Activated CD8-positive, alpha-beta memory T cell treated with anti-CD3 and anti-CD28 coated beads for 4 hours (primary cell): ENCODE data around the gene UBE2M.
"Not testable (repeated sequence)": the region's sequence is repeated elsewhere in the genome, so short reads cannot be mapped to it uniquely, and the experiment has no call there.

Experiments
- DNase-seq, 2 donors: peaks; one replicate each; pipeline ENCODE4 v3.0.0-alpha.2; 2020; ENCODE audit warnings: low read depth in 2 of 2

Gene UBE2M

DNA sequence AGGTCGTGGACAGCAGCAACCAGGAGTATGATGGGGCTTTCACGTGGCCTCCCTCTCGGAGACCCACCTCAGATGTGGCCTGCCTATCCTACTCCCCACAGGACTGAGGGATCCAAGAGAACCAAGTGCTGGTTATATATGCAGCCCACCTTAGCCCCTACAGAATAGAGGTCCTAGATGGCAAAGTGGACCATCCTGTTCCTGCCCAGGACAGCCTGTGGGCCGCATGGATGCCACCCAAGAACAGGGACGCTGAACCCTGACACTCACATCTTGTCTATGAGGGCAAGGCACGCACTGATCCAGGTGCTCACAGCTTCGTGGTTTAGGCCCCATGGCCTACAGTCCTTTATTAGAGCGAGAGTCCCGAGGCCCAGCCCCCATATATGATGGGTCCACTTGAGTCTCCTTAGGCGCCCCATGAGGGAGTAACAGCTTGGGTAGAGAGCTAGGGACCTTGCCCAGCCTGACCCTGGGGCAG lies 45.2 kb downstream of the UBE2M start:
- DNase-seq = no peak

- no peak for DNase-seq
These were observed 46.8 kb downstream of the UBE2M start, which contains the start of gene SLC27A5 for GRCh38 chr19:58511353-58512208. TSS of gene SLC27A5 (minus strand) at chr19:58511992. CDS start at chr19:58511955, 37 bp downstream.

- DNase-seq = no peak
These were observed 48.1 kb downstream of the UBE2M start for GRCh38 chr19:58510084-58510862.

- no peak for DNase-seq
These were observed 48.7 kb downstream of the UBE2M start for GRCh38 chr19:58509731-58510083.

- DNase-seq = not testable (repeated sequence)
These were observed 50.7 kb downstream of the UBE2M start for GRCh38 chr19:58507602-58508223.
